Adipose tissue (tissue), 3 donors: ENCODE data around the gene POC1B. TPM values are rescaled to one million over a fixed set of nuclear protein-coding genes. Genes with fewer than 3 reads are reported as not detected.

ENCODE experiments used
- H3K27ac ChIP-seq: one replicate; pipeline ENCODE4 v1.5.1; 2013; ENCODE audit warnings: low read depth, low read length
- WGBS, 3 donors: extraction: QIAGEN DNeasy Blood & Tissue Kit; methylation state at CpG; one replicate each; pipeline ENCODE4 v1.1.7; 2013; 5-methylcytosine and 5-hydroxymethylcytosine counted together
- polyA plus RNA-seq, 3 donors: library from polyadenylated mRNA; stranded (reverse); fragments of 200-250 nt; gene quantifications; one replicate each; pipeline ENCODE4 v1.2.3, GENCODE V29; 2013
- donor health status: healthy with polysubstance abuse.
- donor health status: Bipolar disorder and iron deficiency.
- donor health status: healthy.

The POC1B gene
- 1 to 10 TPM; 3.6 to 8.1 (median 6.1) TPM for polyA plus RNA-seq

GRCh38 chr12:89525824-89526770 is at the start of gene POC1B:
POC1B (minus strand) TSS chr12:89526047; CDS start chr12:89525895, 152 bp downstream.
- 1 to 2% (median 1%) methylated on average over 31 to 39 of the region's 39 CpGs for WGBS, 3 donors
- peak within 1 kb of the TSS; percentile 68 for H3K27ac ChIP-seq

GRCh38 chr12:89575374-89575773 is 49.5 kb upstream of the POC1B start:
- WGBS, 3 donors, result 58 to 87% (median 84%) methylated on average over 1 of the region's 1 CpG

GRCh38 chr12:89574736-89575208 is 48.9 kb upstream of the POC1B start:
- 16 to 54% (median 23%) methylated on average over 2 of the region's 2 CpGs for WGBS, 3 donors
- H3K27ac ChIP-seq, result no peak overlapping the region

More at GRCh38 chr12:89575374-89575773, 49.5 kb upstream of the POC1B start:
- no peak overlapping the region for H3K27ac ChIP-seq

GRCh38 chr12:89573051-89573810 is 47.4 kb upstream of the POC1B start:
- no peak overlapping the region for H3K27ac ChIP-seq
- 72 to 88% (median 80%) methylated on average over 5 of the region's 5 CpGs for WGBS, 3 donors

GRCh38 chr12:89571491-89572195 is 45.8 kb upstream of the POC1B start:
- no peak overlapping the region for H3K27ac ChIP-seq
- WGBS, 3 donors, result 89 to 90% (median 89%) methylated on average over 4 of the region's 4 CpGs

GRCh38 chr12:89568484-89568883 is 42.6 kb upstream of the POC1B start:
- no peak overlapping the region for H3K27ac ChIP-seq
- 74 to 77% (median 74%) methylated on average over 5 of the region's 5 CpGs for WGBS, 3 donors

GRCh38 chr12:89567691-89568239 is 41.9 kb upstream of the POC1B start:
- WGBS, 3 donors, result 83 to 93% (median 84%) methylated on average over 3 of the region's 3 CpGs
- H3K27ac ChIP-seq, result no peak overlapping the region

- H3K27ac ChIP-seq, result no peak overlapping the region
Observed at GRCh38 chr12:89566615-89567014, 40.8 kb upstream of the POC1B start.

- no peak overlapping the region for H3K27ac ChIP-seq
Observed at GRCh38 chr12:89565002-89565401, 39.2 kb upstream of the POC1B start.

GRCh38 chr12:89559753-89560152 is 33.9 kb upstream of the POC1B start:
- WGBS, 3 donors, result 82 to 93% (median 91%) methylated on average over 10 of the region's 10 CpGs
- no peak overlapping the region for H3K27ac ChIP-seq

GRCh38 chr12:89556976-89557375 is 31.1 kb upstream of the POC1B start:
- WGBS, 3 donors, result 57 to 66% (median 59%) methylated on average over 2 of the region's 2 CpGs
- no peak overlapping the region for H3K27ac ChIP-seq

- H3K27ac ChIP-seq, result no peak overlapping the region
- WGBS, 3 donors, result 19 to 42% (median 32%) methylated on average over 1 of the region's 1 CpG
Observed at GRCh38 chr12:89552376-89552775, 26.5 kb upstream of the POC1B start.

GRCh38 chr12:89551747-89552146 is 25.9 kb upstream of the POC1B start:
- 94 to 100% (median 96%) methylated on average over 2 of the region's 2 CpGs for WGBS, 3 donors
- no peak overlapping the region for H3K27ac ChIP-seq

GRCh38 chr12:89547101-89547500 is 21.3 kb upstream of the POC1B start:
- H3K27ac ChIP-seq, result no peak overlapping the region
- WGBS, 3 donors, result 68 to 77% (median 75%) methylated on average over 4 of the region's 4 CpGs

GRCh38 chr12:89546151-89546550 is 20.3 kb upstream of the POC1B start:
- no peak overlapping the region for H3K27ac ChIP-seq
- WGBS, 3 donors, result 84 to 91% (median 89%) methylated on average over 4 of the region's 4 CpGs

GRCh38 chr12:89544681-89545184 is 18.9 kb upstream of the POC1B start:
- 28 to 42% (median 36%) methylated on average over 6 of the region's 6 CpGs for WGBS, 3 donors
- no peak overlapping the region for H3K27ac ChIP-seq

- no peak overlapping the region for H3K27ac ChIP-seq
- WGBS, 3 donors, result 59 to 96% (median 91%) methylated on average over 1 of the region's 1 CpG
Observed at GRCh38 chr12:89544022-89544421, 18.2 kb upstream of the POC1B start.

GRCh38 chr12:89542912-89543592 is 17.2 kb upstream of the POC1B start:
- 8 to 21% (median 15%) methylated on average over 6 of the region's 6 CpGs for WGBS, 3 donors
- no peak overlapping the region for H3K27ac ChIP-seq
